ENCODE measurements around the gene SMPX. TPM values are rescaled to one million over a fixed set of nuclear protein-coding genes. Genes with fewer than 3 reads are reported as not detected.

The SMPX gene
- total RNA-seq, 2 experiments from 2014 or later: not detected

- H3K4me2 ChIP-seq (ENCODE audit: low read length): no peak overlapping the region
- BruUV-seq (replicated peaks): no TSS peak
- ChIA-PET CTCF (ENCODE audit: unreplicated experiment) (no interaction called here), POLR2A (no interaction called here)
- no peaks in the 10 kb centered on the region for H3K79me2 ChIP-seq (ENCODE audit: insufficient read depth, low read depth, low read length)
- no peak overlapping the region for H3K4me3 ChIP-seq (ENCODE audit: low read depth, low read length, poor library complexity, severe bottlenecking)
- no peaks in the 10 kb centered on the region for H3K36me3 ChIP-seq (ENCODE audit: insufficient read depth, low read length)
- H3K9me3 ChIP-seq (ENCODE audit: low read length): no peaks in the 10 kb centered on the region
- no peaks in the 10 kb centered on the region for H3K4me1 ChIP-seq (ENCODE audit: insufficient read depth, low read length, poor library complexity, severe bottlenecking)
- no peak overlapping the region for H2AFZ ChIP-seq (ENCODE audit: low read length)
- intact Hi-C loops (cut with micrococcal nuclease; ENCODE audit: unreplicated experiment): no loop called here
- no peak for TF ChIP-seq CTCF (conservative IDR thresholded peaks at IDR 0.05; ENCODE audit: low read length)
- TF ChIP-seq EZH2phosphoT487 (IDR thresholded peaks at IDR 0.05; ENCODE audit: borderline replicate concordance, low read depth, low read length): no peak
- no peaks in the 10 kb centered on the region for H4K20me1 ChIP-seq (ENCODE audit: insufficient read depth, low read length)
- no peaks in the 10 kb centered on the region for H3K9me2 ChIP-seq (ENCODE audit: insufficient read depth, low read length)
- H3K27ac ChIP-seq (ENCODE audit: low read depth, low read length, poor library complexity, severe bottlenecking): no peak overlapping the region
- DNase-seq (ENCODE audit: low spot score): no peak
Observed at GRCh38 chrX:21728276-21728968, 29.5 kb downstream of the SMPX start.

GRCh38 chrX:21725916-21726315, 32.0 kb downstream of the SMPX start:
- Histone ChIP-seq H3K9me2 (ENCODE audit: insufficient read depth, low read length) (no peaks in the 10 kb centered on the region), H3K36me3 (ENCODE audit: insufficient read depth, low read length) (no peaks in the 10 kb centered on the region), H4K20me1 (ENCODE audit: insufficient read depth, low read length) (no peaks in the 10 kb centered on the region), H3K4me2 (ENCODE audit: low read length) (no peak overlapping the region), H3K4me3 (ENCODE audit: low read depth, low read length, poor library complexity, severe bottlenecking) (no peak overlapping the region), H3K9me3 (ENCODE audit: low read length) (no peaks in the 10 kb centered on the region), H2AFZ (ENCODE audit: low read length) (no peak overlapping the region), H3K27ac (ENCODE audit: low read depth, low read length, poor library complexity, severe bottlenecking) (no peak overlapping the region), H3K4me1 (ENCODE audit: insufficient read depth, low read length, poor library complexity, severe bottlenecking) (no peaks in the 10 kb centered on the region), H3K79me2 (ENCODE audit: insufficient read depth, low read depth, low read length) (no peaks in the 10 kb centered on the region)
- no TSS peak for BruUV-seq (replicated peaks)
- CTCF ChIA-PET (ENCODE audit: unreplicated experiment): no interaction called here
- POLR2A ChIA-PET: no interaction called here
- no peak for DNase-seq (ENCODE audit: low spot score)
- no peak for TF ChIP-seq CTCF (conservative IDR thresholded peaks at IDR 0.05; ENCODE audit: low read length)
- TF ChIP-seq EZH2phosphoT487 (IDR thresholded peaks at IDR 0.05; ENCODE audit: borderline replicate concordance, low read depth, low read length): no peak
- intact Hi-C loops (cut with micrococcal nuclease; ENCODE audit: unreplicated experiment): no loop called here

GRCh38 chrX:21725496-21725895, 32.4 kb downstream of the SMPX start:
- Histone ChIP-seq H3K79me2 (ENCODE audit: insufficient read depth, low read depth, low read length) (no peaks in the 10 kb centered on the region), H3K4me1 (ENCODE audit: insufficient read depth, low read length, poor library complexity, severe bottlenecking) (no peaks in the 10 kb centered on the region), H3K27ac (ENCODE audit: low read depth, low read length, poor library complexity, severe bottlenecking) (no peak overlapping the region), H3K9me3 (ENCODE audit: low read length) (no peaks in the 10 kb centered on the region), H3K4me2 (ENCODE audit: low read length) (no peak overlapping the region), H4K20me1 (ENCODE audit: insufficient read depth, low read length) (no peaks in the 10 kb centered on the region), H3K9me2 (ENCODE audit: insufficient read depth, low read length) (no peaks in the 10 kb centered on the region), H3K36me3 (ENCODE audit: insufficient read depth, low read length) (no peaks in the 10 kb centered on the region), H3K4me3 (ENCODE audit: low read depth, low read length, poor library complexity, severe bottlenecking) (no peak overlapping the region), H2AFZ (ENCODE audit: low read length) (no peak overlapping the region)
- DNase-seq (ENCODE audit: low spot score): no peak
- ChIA-PET CTCF (ENCODE audit: unreplicated experiment) (no interaction called here), POLR2A (no interaction called here)
- TF ChIP-seq CTCF (conservative IDR thresholded peaks at IDR 0.05; ENCODE audit: low read length): 0 out of 2 replicates have a peak, but pooled peaks have one; percentile 26
- TF ChIP-seq EZH2phosphoT487 (IDR thresholded peaks at IDR 0.05; ENCODE audit: borderline replicate concordance, low read depth, low read length): no peak
- intact Hi-C loops (cut with micrococcal nuclease; ENCODE audit: unreplicated experiment): no loop called here
- no TSS peak for BruUV-seq (replicated peaks)
